ENCODE results near the gene CTIF.
"Not testable (repeated sequence)": the region's sequence is repeated elsewhere in the genome, so short reads cannot be mapped to it uniquely, and the experiment has no call there.

Gene CTIF

DNA sequence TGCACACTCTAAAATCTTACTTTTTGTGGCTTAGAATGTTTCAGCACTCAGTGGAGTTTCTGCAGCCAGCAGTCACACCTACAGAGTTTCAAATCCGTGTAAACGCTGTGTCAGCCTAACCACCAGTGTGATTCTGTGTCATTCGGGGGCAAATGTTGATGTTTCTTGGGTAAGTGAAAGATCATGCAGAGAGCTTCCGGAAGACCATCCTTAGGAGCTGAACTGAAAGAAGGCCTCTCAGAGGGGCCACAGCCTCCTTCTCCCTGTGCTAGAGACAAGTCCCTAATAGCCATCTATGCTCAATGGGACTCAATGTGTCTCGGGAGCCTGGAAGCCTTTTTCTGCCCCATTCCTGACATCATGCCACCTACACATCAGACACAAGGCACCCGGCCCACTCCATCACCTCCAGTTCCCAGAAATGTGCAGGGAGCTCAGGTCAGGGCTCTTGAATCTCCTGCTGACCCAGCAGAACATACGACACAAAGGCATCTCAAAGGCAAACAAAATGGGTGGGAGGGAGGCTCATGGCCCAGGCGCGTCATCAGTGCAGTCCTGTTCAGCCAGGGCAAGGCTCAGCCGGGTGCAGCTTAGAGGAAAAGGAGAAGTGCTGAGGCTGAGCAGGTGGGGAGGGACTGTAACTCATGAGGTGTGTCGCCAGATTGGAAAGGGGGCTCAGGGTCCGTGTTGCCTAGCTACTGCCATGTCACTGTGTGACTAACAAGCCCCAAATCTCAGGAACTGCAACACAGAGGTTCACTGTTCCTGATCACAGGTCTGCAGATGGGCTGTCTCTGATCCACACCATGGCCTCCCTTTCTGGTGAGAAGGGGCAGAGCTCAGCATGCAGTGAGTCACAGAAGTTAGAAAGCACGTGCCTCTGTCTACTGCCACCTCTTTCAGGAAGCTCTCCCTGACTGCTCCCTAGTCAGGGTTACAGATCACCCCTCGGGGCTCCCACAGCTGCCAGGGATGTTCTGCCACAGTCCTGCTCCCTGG lies 329.9 kb downstream of the CTIF start:
- DNase-seq (ENCODE audit: low spot score) = peak; percentile 11

GRCh38 chr18:48869591-48869990 lies 330.8 kb downstream of the CTIF start:
- no peak for DNase-seq (ENCODE audit: low spot score)

GRCh38 chr18:48870926-48871325 lies 332.1 kb downstream of the CTIF start:
- not testable (repeated sequence) for DNase-seq (ENCODE audit: low spot score)

DNA sequence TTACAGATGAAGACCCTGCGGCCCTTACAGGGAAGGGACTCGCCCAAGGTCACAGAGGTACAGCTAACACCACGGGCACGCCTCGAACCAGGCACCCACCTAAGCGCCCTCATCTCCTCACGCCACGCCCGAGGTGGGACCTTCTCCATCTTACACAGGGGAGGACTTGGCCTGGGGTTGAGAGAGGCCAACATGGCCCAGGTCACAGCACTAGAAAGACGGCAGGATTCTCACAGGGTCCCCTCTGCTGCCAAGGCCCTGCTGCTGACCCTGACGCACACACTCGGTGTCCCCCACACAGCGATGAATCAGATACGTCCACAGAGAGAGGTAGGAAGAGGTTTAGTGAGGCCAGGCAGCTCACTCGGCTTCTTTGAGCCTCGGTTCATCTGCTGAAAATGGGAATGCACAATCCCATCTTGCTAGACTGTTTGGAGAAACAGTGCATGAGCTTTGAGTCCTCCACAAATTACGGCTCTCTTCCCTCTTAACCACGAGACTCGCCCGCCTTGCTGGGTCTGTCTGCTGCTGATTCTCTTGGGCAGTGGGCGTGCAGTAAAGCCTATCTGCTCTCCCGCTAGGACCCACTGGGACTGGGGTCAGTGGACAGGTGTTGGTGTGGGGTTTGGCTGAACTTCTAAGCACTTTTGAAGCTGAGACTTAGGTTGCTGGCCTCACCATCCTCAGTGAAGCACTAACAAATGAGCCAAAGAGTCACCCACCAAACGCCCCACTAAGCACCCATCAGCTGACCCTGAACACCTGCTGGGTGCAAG lies 332.7 kb downstream of the CTIF start:
- DNase-seq (ENCODE audit: low spot score) = no peak

GRCh38 chr18:48872234-48873145 lies 333.7 kb downstream of the CTIF start:
- DNase-seq (ENCODE audit: low spot score) = peak; percentile 49

- no peak for DNase-seq (ENCODE audit: low spot score)
These were observed 335.4 kb downstream of the CTIF start for GRCh38 chr18:48874233-48874632.

GRCh38 chr18:48874701-48875162 lies 335.9 kb downstream of the CTIF start:
- no peak for DNase-seq (ENCODE audit: low spot score)

DNA sequence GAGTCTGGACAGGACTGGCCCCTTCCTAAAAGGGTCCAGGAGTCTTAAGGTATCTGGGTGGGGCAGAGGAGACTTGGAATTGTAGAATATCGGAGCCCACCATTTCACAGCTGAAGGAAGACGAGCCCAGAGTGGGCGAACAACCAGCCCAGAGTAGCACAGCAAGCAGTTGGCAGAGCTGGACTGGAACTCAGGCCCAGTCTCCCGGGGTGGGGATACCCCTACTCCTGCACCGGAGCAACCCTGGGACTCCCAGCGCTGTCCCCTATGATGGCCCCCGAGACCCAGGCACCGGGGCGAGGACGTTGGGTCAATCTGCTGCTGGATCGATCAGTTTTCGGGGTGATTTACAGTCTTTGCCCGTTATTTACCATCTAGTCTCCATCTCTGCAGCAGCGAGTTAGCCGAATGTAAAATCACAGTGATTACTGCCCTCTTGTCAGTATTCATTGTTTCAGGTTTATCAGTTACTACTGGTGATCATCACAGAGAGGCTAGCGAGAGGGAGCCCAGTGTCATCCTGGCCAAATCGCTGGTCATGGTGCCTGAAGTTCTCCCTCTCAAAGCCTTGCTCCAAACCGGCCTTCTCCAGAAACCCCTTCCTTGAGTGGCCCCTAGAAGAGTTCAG lies 336.6 kb downstream of the CTIF start:
- no peak for DNase-seq (ENCODE audit: low spot score)

DNA sequence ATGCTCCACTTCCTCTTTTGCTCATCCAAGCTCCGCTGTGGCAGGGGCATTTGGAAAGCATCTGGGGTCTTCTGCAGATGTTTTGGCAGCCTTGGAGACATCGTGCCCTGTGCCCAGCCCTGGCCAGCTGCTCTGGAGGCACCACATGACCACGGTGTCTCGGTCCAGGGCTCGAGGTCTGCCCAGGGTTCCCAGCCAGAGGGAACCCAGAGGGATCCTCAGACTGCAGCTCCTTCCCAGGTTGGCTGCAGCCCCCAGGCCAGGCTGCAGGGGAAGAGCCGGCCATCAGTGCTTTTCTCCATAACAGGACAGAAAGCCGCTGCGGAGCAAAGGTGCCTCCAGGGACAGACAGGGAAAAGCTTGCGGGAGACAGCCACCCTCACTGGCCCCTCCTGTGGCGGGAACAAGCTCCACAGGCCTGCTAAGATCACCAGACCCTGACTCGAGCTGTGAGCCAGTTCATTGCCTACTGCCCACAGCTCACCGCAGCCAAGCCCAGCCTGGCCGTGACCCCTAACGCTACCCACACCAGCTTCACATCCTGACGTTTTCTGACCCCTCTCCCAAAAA lies 337.2 kb downstream of the CTIF start:
- no peak for DNase-seq (ENCODE audit: low spot score)

GRCh38 chr18:48876590-48876989 lies 337.8 kb downstream of the CTIF start:
- DNase-seq (ENCODE audit: low spot score) = no peak

DNA sequence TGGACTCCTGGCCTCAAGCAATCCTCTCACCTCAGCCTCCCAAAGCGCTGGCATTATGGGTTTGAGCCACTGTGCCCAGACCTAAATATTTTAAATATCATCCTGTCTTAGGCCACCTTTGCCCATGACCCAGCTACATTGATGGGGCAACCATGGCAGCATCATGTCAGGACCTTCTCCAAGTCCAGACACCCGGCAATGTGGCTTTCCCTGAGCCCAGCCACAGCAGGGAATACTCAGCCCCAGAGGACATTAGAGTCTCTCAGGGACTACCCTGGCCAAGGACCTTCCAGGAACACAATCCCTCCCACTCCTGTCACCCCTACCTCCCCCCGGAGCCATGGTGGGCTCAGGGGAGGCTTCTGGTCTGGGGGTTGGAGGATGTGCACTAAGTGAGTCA lies 339.1 kb downstream of the CTIF start:
- no peak for DNase-seq (ENCODE audit: low spot score)

- DNase-seq (ENCODE audit: low spot score) = no peak
These were observed 339.6 kb downstream of the CTIF start for GRCh38 chr18:48878471-48878870.

DNA sequence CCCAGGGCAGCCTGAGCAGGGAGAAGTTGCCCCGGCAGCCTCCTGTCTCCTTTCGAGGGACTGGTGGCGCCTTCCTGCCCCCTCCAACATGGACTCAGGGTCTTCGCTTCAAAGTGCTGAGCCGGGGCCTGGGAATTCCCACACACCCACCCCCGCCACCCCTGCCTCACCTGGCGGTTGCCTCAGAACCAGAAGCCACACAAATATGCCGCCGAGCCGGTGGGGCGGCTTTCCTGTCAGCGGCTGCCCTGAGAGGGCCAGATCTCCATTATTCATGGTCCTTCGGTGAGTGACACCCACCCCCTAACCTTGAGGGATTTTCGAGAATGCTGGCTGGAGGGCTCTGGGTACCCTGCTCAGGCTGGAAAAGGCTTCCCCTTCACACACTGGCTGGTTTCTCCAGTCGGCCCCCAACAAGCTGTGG lies 340.2 kb downstream of the CTIF start:
- DNase-seq (ENCODE audit: low spot score) = no peak

GRCh38 chr18:48880931-48881330 lies 342.1 kb downstream of the CTIF start:
- DNase-seq (ENCODE audit: low spot score) = no peak

GRCh38 chr18:48882379-48882778 lies 343.5 kb downstream of the CTIF start:
- no peak for DNase-seq (ENCODE audit: low spot score)

DNA sequence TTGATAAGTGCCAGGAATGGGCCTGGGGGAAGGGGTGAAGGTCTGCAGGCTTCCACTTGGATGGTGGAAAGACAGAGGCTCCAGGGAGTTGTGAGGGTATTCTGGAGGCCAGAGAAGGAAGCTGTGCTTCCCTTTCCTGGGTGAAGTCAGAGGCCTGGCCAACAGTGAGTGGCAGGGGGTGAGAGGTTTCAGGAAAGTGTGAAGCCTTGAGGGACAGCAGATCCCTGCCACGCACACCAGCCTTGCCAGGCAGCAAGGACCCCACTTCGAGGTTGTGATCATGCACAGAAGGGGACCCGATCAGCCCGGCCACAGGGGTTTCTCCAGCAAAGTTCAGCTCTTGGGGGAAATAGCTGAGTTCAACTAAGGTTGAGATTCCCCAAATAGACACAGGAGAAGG lies 345.5 kb downstream of the CTIF start:
- DNase-seq (ENCODE audit: low spot score) = no peak

DNA sequence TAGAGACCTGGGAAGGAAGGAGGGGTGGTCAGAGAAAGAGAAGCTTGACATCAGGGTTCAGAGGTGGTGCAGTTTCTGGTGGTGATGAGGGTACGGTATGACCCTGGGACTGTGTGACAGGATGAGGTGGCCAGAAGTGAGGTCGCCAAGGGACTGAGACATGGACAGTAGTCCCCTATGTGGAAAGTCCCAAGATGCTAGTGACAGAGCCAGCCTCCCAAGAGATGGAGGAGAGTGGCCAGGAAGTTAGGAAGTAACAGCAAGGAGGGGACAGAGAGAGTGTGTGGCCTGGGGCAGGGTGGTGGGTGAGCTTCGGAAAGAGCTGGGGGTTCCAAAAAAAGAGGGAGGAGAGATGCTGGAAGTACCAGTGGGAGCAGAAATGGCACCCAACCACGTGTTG lies 345.9 kb downstream of the CTIF start:
- no peak for DNase-seq (ENCODE audit: low spot score)

GRCh38 chr18:48885266-48885923 lies 346.6 kb downstream of the CTIF start:
- DNase-seq (ENCODE audit: low spot score) = no peak

DNA sequence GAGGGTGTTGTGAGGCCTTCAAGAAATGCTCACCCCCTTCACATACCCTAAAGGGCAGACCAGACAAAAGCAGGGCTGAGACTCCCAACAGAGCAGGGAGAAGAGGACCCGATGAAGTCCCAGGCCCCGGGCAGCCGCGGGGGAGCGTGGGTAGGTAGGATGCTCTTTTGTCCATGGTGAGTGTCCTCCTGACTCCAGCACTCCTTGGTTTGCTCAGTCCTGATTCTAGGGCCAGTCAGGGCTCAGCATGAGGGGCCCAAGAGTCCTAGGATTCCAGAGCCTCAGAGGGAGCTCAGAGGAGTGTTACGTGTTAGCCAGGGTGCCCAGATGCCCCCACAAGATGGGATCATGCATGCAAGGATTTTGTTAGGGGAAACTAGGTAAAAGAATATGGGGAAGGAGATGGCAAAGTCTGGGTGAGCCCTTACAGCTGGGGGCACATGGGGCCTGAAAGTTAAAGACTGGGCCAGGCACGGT lies 347.1 kb downstream of the CTIF start:
- no peak for DNase-seq (ENCODE audit: low spot score)

Data from RKO (cell line).